Stimulated activated CD8-positive, alpha-beta memory T cell treated with anti-CD3 and anti-CD28 coated beads, Interleukin-4, amount 100 ng/mL, for 4 hours (primary cell): Measurements from ENCODE around the gene MET.
"Not testable (repeated sequence)": the region's sequence is repeated elsewhere in the genome, so short reads cannot be mapped to it uniquely, and the experiment has no call there.

Source experiments
- DNase-seq, 2 donors: peaks; one replicate each; pipeline ENCODE4 v3.0.0-alpha.2; 2020; ENCODE audit warnings: low read depth in 2 of 2, low spot score in 1 of 2

MET gene

GRCh38 chr7:116671681-116672595 lies at the start of gene MET:
MET (plus strand) TSS chr7:116672196; CDS start chr7:116699085, 26,889 bp downstream.
- DNase-seq: no peak

GRCh38 chr7:116626886-116627285 lies 45.1 kb upstream of the MET start:
- no peak for DNase-seq

- DNase-seq: no peak
These were observed 42.9 kb upstream of the MET start for GRCh38 chr7:116629051-116629463.

DNA sequence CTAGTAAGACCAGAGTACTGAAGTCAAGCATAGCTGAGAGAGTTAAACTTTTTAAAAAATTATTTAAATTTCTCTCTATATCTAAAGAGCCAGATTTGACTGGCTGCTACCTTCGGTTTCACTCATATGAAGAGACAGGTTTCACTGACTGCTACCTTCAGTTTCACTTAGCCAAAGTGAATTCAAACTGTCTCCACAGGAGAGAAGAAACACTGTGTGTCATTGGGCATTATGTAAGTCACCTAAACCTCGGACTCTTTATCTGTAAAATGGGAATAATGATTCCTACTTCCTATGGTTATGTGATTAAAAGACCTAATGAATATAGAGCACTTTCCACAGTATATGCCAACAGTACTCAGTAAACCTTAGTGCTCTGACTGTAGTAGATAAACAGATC lies 41.6 kb upstream of the MET start:
- DNase-seq: no peak

DNA sequence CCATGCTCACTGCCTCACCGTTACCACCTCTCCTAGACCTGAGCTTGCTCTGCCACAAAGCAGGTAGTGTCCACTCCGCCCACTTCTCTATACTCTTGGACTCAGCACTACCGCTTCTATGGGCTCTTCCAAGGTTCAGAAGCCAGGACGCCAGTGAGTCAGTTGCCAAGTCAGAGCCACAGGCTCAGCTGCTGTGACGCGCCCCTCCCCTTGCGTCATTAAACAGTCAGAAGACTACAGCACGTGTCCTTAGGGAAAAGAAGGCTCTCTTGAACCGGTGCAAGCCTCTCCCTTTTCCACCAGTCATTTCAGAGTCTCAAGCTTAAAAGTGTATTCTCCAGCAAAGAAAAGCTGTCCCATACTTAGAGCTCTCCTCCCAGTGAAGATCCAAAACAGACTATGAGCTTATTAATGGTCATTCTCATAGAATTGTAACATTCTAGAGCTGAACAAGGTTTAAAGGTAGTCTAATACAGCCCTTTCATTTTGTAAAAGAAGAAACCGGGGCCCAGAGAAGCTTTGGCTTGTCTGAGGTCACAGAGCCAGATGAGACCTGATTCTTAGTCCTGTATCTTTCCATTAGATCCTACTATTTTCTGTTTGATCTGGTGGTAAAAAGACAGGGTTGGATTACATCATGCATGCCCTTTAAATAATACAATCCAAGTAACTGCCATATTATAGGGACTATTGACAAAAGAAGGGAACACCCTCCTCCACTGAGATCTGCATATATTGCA lies 40.9 kb upstream of the MET start:
- DNase-seq: no peak

- DNase-seq: no peak
These were observed 40.3 kb upstream of the MET start for GRCh38 chr7:116631676-116632075.

- no peak for DNase-seq
These were observed 39.6 kb upstream of the MET start for GRCh38 chr7:116632384-116632783.

- DNase-seq: no peak
These were observed 38.6 kb upstream of the MET start for GRCh38 chr7:116633131-116633988.

DNA sequence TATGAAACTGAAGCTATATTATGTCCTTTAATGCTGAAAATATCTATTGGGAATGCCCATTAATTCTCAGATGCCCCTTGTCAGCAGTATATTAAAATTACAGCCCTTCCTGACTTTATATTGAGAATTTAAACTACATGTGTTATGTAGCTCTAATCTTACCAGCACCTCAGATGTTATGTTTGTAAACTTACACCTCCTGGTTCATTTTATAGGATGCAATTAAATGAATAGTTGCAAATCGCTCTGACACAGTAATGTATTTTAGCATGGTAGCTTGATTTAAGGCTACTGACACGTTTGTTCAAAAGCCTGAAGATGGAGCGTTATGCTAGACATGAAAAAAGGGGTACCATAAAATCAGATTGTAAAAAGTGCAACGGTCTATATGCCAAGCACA lies 35.0 kb upstream of the MET start:
- DNase-seq: no peak

GRCh38 chr7:116638592-116638991 lies 33.4 kb upstream of the MET start:
- not testable (repeated sequence) for DNase-seq

GRCh38 chr7:116641551-116642153 lies 30.3 kb upstream of the MET start:
- no peak for DNase-seq

DNA sequence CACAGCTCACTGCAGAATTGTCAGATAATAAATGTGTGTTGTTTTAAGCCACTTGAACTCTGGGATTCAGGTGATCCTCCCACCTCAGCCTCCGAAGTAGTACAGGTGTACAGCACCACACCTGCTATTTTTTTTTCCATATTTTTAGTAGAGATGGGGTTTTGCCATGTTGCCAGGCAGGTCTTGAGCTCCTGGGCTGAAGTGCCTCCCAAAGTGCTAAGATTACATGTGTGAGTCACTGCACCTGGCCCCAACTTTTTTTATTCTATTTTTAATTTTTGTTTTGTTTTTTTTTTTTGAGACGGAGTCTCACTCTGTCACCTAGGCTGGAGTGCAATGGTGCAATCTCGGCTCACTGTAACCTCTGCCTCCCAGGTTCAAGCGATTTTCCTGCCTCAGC lies 28.8 kb upstream of the MET start:
- not testable (repeated sequence) for DNase-seq

- no peak for DNase-seq
These were observed 27.4 kb upstream of the MET start for GRCh38 chr7:116644628-116645027.

GRCh38 chr7:116647290-116647689 lies 24.7 kb upstream of the MET start:
- no peak for DNase-seq

- no peak for DNase-seq
These were observed 24.1 kb upstream of the MET start for GRCh38 chr7:116647861-116648260.

GRCh38 chr7:116650436-116650835 lies 21.6 kb upstream of the MET start:
- DNase-seq: no peak

DNA sequence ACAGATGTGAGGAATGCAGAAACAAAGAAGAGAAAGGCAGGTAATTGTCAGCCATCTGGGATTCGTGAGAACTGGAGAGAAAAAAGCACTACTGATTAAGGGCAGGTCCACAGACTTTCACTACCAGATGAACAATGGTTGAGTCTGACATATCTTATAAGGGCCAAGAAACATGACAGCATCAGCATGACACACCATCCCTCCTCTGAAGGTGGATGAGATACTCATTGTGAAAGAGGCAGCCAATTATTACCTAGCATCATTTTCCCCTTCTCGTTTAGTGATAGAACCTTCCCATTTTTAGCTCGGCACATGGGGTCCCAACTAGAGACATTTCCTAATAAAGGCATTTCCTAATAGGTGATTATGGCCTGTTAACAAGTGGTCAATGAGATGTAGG lies 19.2 kb upstream of the MET start:
- no peak for DNase-seq

GRCh38 chr7:116653204-116653603 lies 18.8 kb upstream of the MET start:
- DNase-seq: no peak

GRCh38 chr7:116653646-116654045 lies 18.4 kb upstream of the MET start:
- DNase-seq: no peak

DNA sequence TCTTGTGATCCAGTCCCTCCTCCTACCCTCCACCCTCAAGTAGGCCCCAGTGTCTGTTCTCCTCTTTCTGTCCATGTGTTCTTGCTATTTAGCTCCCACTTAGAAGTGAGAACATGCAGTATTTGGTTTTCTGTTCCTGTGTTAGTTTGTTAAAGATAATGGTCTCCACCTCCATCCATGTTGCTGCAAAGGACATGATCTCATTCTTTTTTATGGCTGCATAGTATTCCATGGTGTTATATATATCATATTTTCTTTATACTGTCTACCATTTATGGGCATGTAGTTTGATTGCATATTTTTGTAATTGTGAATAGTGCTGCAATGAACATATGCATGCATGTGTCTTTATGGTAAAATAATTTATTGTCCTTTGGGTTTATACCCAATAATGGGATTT lies 12.7 kb upstream of the MET start:
- not testable (repeated sequence) for DNase-seq

DNA sequence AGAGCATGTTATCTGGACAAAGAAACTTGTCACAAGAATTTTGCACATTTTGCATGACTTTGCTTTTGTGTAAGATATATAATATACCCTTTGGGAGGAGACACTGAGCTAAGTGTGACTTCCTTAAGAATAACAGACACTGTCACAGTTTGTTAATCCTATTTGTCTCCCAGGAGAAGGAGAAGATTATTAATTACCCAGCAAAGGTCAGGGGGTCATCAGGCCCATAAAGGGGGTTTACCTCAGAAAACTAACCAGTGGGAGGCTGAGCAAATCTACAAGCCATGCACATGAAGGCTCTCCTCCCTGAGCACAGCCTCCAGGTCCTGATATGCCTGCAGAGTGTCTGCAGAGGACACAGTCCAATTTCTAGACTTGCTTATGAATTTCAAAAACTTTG lies 10.1 kb upstream of the MET start:
- no peak for DNase-seq
